HepG2 (cell line): ENCODE data around the gene VEGFB. TPM values are rescaled to one million over a fixed set of nuclear protein-coding genes. Genes with fewer than 3 reads are reported as not detected.
A peak's percentile ranks its signal among the peaks of the same experiment; 100 is the strongest.

ENCODE experiments used
- AGO1 ChIP-seq: fragments of 200-400 bp; formaldehyde crosslinking; IDR thresholded peaks from 2 replicates; pipeline ENCODE4 v1.6.1; 2017; ENCODE audit warnings: mild to moderate bottlenecking, low read depth, low read length, moderate library complexity; ENCODE audit not compliant: poor library complexity, severe bottlenecking
- ARHGAP35 ChIP-seq: sonication (generic); formaldehyde crosslinking; IDR thresholded peaks from 2 replicates; pipeline ENCODE4 v1.9.0; 2022; ENCODE audit warnings: mild to moderate bottlenecking, inconsistent platforms, moderate library complexity, missing genetic modification reagents, borderline replicate concordance
- BCL3 ChIP-seq: sonication (generic); formaldehyde crosslinking; IDR thresholded peaks from 2 replicates; pipeline ENCODE4 v1.5.1; 2020; ENCODE audit warnings: mild to moderate bottlenecking, missing genetic modification reagents, moderate library complexity
- CBX5 ChIP-seq: sonication (generic); formaldehyde crosslinking; IDR thresholded peaks from 2 replicates; pipeline ENCODE4 v1.4.0; 2020; ENCODE audit warnings: missing genetic modification reagents, borderline replicate concordance
- CREBL2 ChIP-seq: sonication (generic); formaldehyde crosslinking; IDR thresholded peaks from 2 replicates; pipeline ENCODE4 v1.8.1; 2023; ENCODE audit warnings: missing genetic modification reagents, mild to moderate bottlenecking, borderline replicate concordance
- FOXP1 ChIP-seq, 2 experiments: fragments of 450-650 bp in 1 of 2; IDR thresholded peaks; 2 replicates each; pipeline ENCODE4 v1.6.1; 2017 to 2018; ENCODE audit warnings: antibody characterized with exemption in 1 of 2
- GRHL1 ChIP-seq: sonication (generic); formaldehyde crosslinking; conservative IDR thresholded peaks from 2 replicates; pipeline ENCODE4 v1.8.0; 2022; ENCODE audit warnings: missing genetic modification reagents
- KDM2A ChIP-seq: sonication (generic); formaldehyde crosslinking; IDR thresholded peaks from 2 replicates; pipeline ENCODE4 v1.4.0; 2020; ENCODE audit warnings: low read depth, missing genetic modification reagents, borderline replicate concordance
- KDM3A ChIP-seq: IDR thresholded peaks from 2 replicates; pipeline ENCODE4 v1.6.1; 2018; ENCODE audit warnings: low read depth, missing compliant biosample characterization
- MAFK ChIP-seq, 2 experiments: IDR thresholded peaks in 1 of 2; conservative IDR thresholded peaks in 1 of 2; 2 replicates each; pipeline ENCODE4 v1.6.1; 2011; ENCODE audit warnings: improper control_type of control experiment in 2 of 2, low read length in 2 of 2
- MED13 ChIP-seq: sonication (generic); formaldehyde crosslinking; IDR thresholded peaks from 2 replicates; pipeline ENCODE4 v1.5.0; 2020; ENCODE audit warnings: missing genetic modification reagents
- MXD3 ChIP-seq: IDR thresholded peaks from 2 replicates; pipeline ENCODE4 v1.6.1; 2016; ENCODE audit warnings: mild to moderate bottlenecking, missing biosample characterization, missing genetic modification reagents
- NR2C2 ChIP-seq: sonication (generic); formaldehyde crosslinking; IDR thresholded peaks from 2 replicates; pipeline ENCODE4 v1.4.0; 2020; ENCODE audit warnings: missing genetic modification reagents, mild to moderate bottlenecking, moderate library complexity, borderline replicate concordance
- POLR2AphosphoS5 ChIP-seq: IDR thresholded peaks from 2 replicates; pipeline ENCODE4 v1.6.1; 2012; ENCODE audit warnings: low read depth, low read length
- REPIN1 ChIP-seq: sonication (generic); formaldehyde crosslinking; IDR thresholded peaks from 2 replicates; pipeline ENCODE4 v1.8.0; 2022; ENCODE audit warnings: missing genetic modification reagents, low read depth, mild to moderate bottlenecking, borderline replicate concordance
- SIN3A ChIP-seq: IDR thresholded peaks from 2 replicates; pipeline ENCODE4 v1.6.1; 2011; ENCODE audit warnings: low read depth, mild to moderate bottlenecking, control low read depth, low read length, borderline replicate concordance
- SOX5 ChIP-seq: IDR thresholded peaks from 2 replicates; pipeline ENCODE4 v1.6.1; 2016; ENCODE audit warnings: borderline replicate concordance
- SRSF4 ChIP-seq: fragments of 200-400 bp; formaldehyde crosslinking; IDR thresholded peaks from one replicate; pipeline ENCODE4 v1.6.1; 2018; ENCODE audit warnings: mild to moderate bottlenecking, low read depth, low read length, moderate library complexity; ENCODE audit not compliant: poor library complexity, severe bottlenecking
- THAP7 ChIP-seq: sonication (generic); formaldehyde crosslinking; IDR thresholded peaks from 2 replicates; pipeline ENCODE4 v1.8.1; 2023; ENCODE audit warnings: mild to moderate bottlenecking, missing genetic modification reagents
- ZBTB26 ChIP-seq: IDR thresholded peaks from 2 replicates; pipeline ENCODE4 v1.6.1; 2016; ENCODE audit warnings: missing compliant biosample characterization, missing genetic modification reagents, borderline replicate concordance
- ZNF251 ChIP-seq: sonication (generic); formaldehyde crosslinking; IDR thresholded peaks from 2 replicates; pipeline ENCODE4 v1.9.0; 2021; ENCODE audit warnings: mild to moderate bottlenecking, missing genetic modification reagents
- ZNF343 ChIP-seq: sonication (generic); formaldehyde crosslinking; IDR thresholded peaks from 2 replicates; pipeline ENCODE4 v1.4.0; 2020; ENCODE audit warnings: mild to moderate bottlenecking, missing genetic modification reagents
- ZNF607 ChIP-seq: sonication (generic); formaldehyde crosslinking; IDR thresholded peaks from 2 replicates; pipeline ENCODE4 v1.5.1; 2020; ENCODE audit warnings: missing genetic modification reagents, mild to moderate bottlenecking, borderline replicate concordance
- polyA plus RNA-seq, 8 experiments: library from polyadenylated mRNA; depleted of rRNA in 3 of 8; stranded (reverse) in 7 of 8; unstranded in 1 of 8; fragments of >200 nt; fragmentation: Illumina TruSeq in 4 of 8; extraction: Trizol in 4 of 8; gene quantifications; 2 replicates each; pipeline versions ENCODE4 v1.2.1 to v1.2.3, GENCODE V29; 2011 to 2016; ENCODE audit warnings: low read depth in 4 of 8, missing spikeins in 1 of 8, mixed read lengths in 1 of 8; ENCODE audit not compliant: insufficient read depth in 1 of 8
- total RNA-seq, 5 experiments: library from RNA; depleted of rRNA; stranded (reverse); fragments of >200 nt; fragmentation: Illumina TruSeq; extraction: Trizol; gene quantifications; 2 replicates each; pipeline ENCODE4 v1.2.3, GENCODE V29; 2016; ENCODE audit warnings: low read depth in 1 of 5

The VEGFB gene
- total and polyA plus RNA-seq, 2 of the 13 experiments (the other 11 are each of a cell fraction or from before 2014, with no cell fraction given) = 9.0 to 11.3 TPM

GRCh38 chr11:64233913-64234586, at the start of gene VEGFB (continued):
- no peak for TF ChIP-seq CBX5 (CRISPR knock-in tag)
- TF ChIP-seq MXD3 (CRISPR knock-in tag) = peak; percentile 50; the same call in 1 of the 2 replicates
- TF ChIP-seq AGO1 = peak; percentile 87
- TF ChIP-seq ARHGAP35 (CRISPR knock-in tag) = no peak; the same call in 1 of the 2 replicates
- 0 out of 2 replicates have a peak, but pooled peaks have one; percentile 45 for TF ChIP-seq ZNF607
- TF ChIP-seq FOXP1 (IDR thresholded peaks at IDR 0.05) = no peak
- no peak for TF ChIP-seq FOXP1 (CRISPR knock-in tag; IDR thresholded peaks at IDR 0.05)
- no peak for TF ChIP-seq ZBTB26
- TF ChIP-seq ZNF343 (CRISPR knock-in tag) = no peak
- 0 out of 2 replicates have a peak, but pooled peaks have one; percentile 19 for TF ChIP-seq THAP7
- TF ChIP-seq NR2C2 (CRISPR knock-in tag) = no peak
- peak; percentile 27; the same call in 1 of the 2 replicates for TF ChIP-seq POLR2AphosphoS5
- no peak for TF ChIP-seq MED13 (CRISPR knock-in tag)
- TF ChIP-seq KDM3A (CRISPR knock-in tag) = 0 out of 2 replicates have a peak, but pooled peaks have one; percentile 29
- 0 out of 2 replicates have a peak, but pooled peaks have one; percentile 17 for TF ChIP-seq SOX5
- peak; percentile 51; the same call in 1 of the 2 replicates for TF ChIP-seq KDM2A (CRISPR knock-in tag)
- no peak for TF ChIP-seq BCL3 (CRISPR knock-in tag)
- no peak for TF ChIP-seq MAFK (conservative IDR thresholded peaks at IDR 0.05 in 1 of 2, IDR thresholded peaks at IDR 0.05 in 1 of 2; ENCODE audit: low read length in 2 of 2)
- no peak for TF ChIP-seq SRSF4
- TF ChIP-seq GRHL1 = no peak
- TF ChIP-seq ZNF251 = no peak
- no peak for TF ChIP-seq CREBL2 (CRISPR knock-in tag)
- 0 out of 2 replicates have a peak, but pooled peaks have one; percentile 21 for TF ChIP-seq SIN3A
- no peak for TF ChIP-seq REPIN1 (CRISPR knock-in tag)
